Loucy (cell line): ENCODE measurements around the gene ZFR.
"Not testable (repeated sequence)": the region's sequence is repeated elsewhere in the genome, so short reads cannot be mapped to it uniquely, and the experiment has no call there.

ENCODE experiments used
- H2AFZ ChIP-seq: fragments of 200-600 bp; sonication (generic); 2 replicates; pipeline ENCODE4 v1.6.0; 2016; ENCODE audit warnings: antibody characterized with exemption, mild to moderate bottlenecking, low read length, moderate library complexity
- H3F3A ChIP-seq: fragments of 200-600 bp; 2 replicates; pipeline ENCODE4 v1.6.0; 2016; ENCODE audit warnings: antibody characterized with exemption, low read depth, mild to moderate bottlenecking
- H3K27me3 ChIP-seq: fragments of 200-600 bp; sonication (generic); 2 replicates; pipeline ENCODE4 v1.6.1; 2014; ENCODE audit warnings: low read length, mild to moderate bottlenecking; ENCODE audit not compliant: insufficient read depth, poor library complexity, severe bottlenecking
- H3K36me3 ChIP-seq: fragments of 200-600 bp; sonication (generic); 2 replicates; pipeline ENCODE4 v1.6.1; 2016; ENCODE audit warnings: low read length; ENCODE audit not compliant: insufficient read depth
- H3K4me1 ChIP-seq: fragments of 200-600 bp; sonication (generic); 2 replicates; pipeline ENCODE4 v1.5.1; 2014; ENCODE audit warnings: low read length, mild to moderate bottlenecking; ENCODE audit not compliant: insufficient read depth, poor library complexity, severe bottlenecking
- H3K4me2 ChIP-seq: fragments of 200-600 bp; sonication (generic); 2 replicates; pipeline ENCODE4 v1.6.0; 2014; ENCODE audit warnings: antibody characterized with exemption, low read length, low read depth, mild to moderate bottlenecking; ENCODE audit not compliant: poor library complexity, severe bottlenecking
- H3K4me3 ChIP-seq: fragments of 200-600 bp; sonication (generic); 2 replicates; pipeline ENCODE4 v1.5.1; 2014; ENCODE audit warnings: low read length, mild to moderate bottlenecking, mixed read lengths; ENCODE audit not compliant: poor library complexity, severe bottlenecking
- H3K79me2 ChIP-seq: fragments of 200-600 bp; sonication (generic); 2 replicates; pipeline ENCODE4 v1.6.1; 2014; ENCODE audit warnings: low read length; ENCODE audit not compliant: insufficient read depth
- H3K9ac ChIP-seq: fragments of 200-600 bp; sonication (generic); 2 replicates; pipeline ENCODE4 v1.6.0; 2014; ENCODE audit warnings: mild to moderate bottlenecking, low read depth, low read length, moderate library complexity; ENCODE audit not compliant: poor library complexity, severe bottlenecking
- H3K9me2 ChIP-seq: fragments of 200-600 bp; sonication (generic); replicated peaks from 2 replicates; pipeline ENCODE4 v1.6.1; 2016; ENCODE audit warnings: low read depth, low read length, mixed read lengths
- H3K9me3 ChIP-seq: fragments of 200-600 bp; sonication (generic); 2 replicates; pipeline ENCODE4 v1.6.1; 2014; ENCODE audit warnings: mild to moderate bottlenecking, antibody characterized with exemption, low read length, low read depth; ENCODE audit not compliant: insufficient read depth
- H4K20me1 ChIP-seq: fragments of 200-600 bp; sonication (generic); 2 replicates; pipeline ENCODE4 v1.6.0; 2014; ENCODE audit warnings: antibody characterized with exemption, low read length, mild to moderate bottlenecking; ENCODE audit not compliant: insufficient read depth, poor library complexity, severe bottlenecking
- CTCF ChIP-seq: fragments of 200-600 bp; sonication (generic); conservative IDR thresholded peaks from 2 replicates; pipeline ENCODE4 v1.5.1; 2014; ENCODE audit warnings: mild to moderate bottlenecking, antibody characterized with exemption, low read length
- EZH2phosphoT487 ChIP-seq: fragments of 200-600 bp; IDR thresholded peaks from 2 replicates; pipeline ENCODE4 v1.6.1; 2018; ENCODE audit warnings: antibody characterized with exemption, mild to moderate bottlenecking, moderate library complexity, borderline replicate concordance

ZFR gene

GRCh38 chr5:32454821-32455220 is 10.3 kb upstream of the ZFR start:
- Histone ChIP-seq H2AFZ (no peak overlapping the region), H3K79me2 (no peaks in the 10 kb centered on the region), H3K27me3 (no peaks in the 10 kb centered on the region), H3K4me1 (no peaks in the 10 kb centered on the region), H3K9me3 (no peaks in the 10 kb centered on the region), H3K9ac (no peak overlapping the region), H3K4me2 (no peak overlapping the region), H3F3A (no peaks in the 10 kb centered on the region), H4K20me1 (no peaks in the 10 kb centered on the region), H3K36me3 (no peaks in the 10 kb centered on the region), H3K4me3 (no peak overlapping the region), H3K9me2 (no peaks in the 10 kb centered on the region)
- no peak for TF ChIP-seq CTCF

GRCh38 chr5:32453916-32454315 is 9.4 kb upstream of the ZFR start:
- H3K4me3 ChIP-seq, result no peak overlapping the region

DNA sequence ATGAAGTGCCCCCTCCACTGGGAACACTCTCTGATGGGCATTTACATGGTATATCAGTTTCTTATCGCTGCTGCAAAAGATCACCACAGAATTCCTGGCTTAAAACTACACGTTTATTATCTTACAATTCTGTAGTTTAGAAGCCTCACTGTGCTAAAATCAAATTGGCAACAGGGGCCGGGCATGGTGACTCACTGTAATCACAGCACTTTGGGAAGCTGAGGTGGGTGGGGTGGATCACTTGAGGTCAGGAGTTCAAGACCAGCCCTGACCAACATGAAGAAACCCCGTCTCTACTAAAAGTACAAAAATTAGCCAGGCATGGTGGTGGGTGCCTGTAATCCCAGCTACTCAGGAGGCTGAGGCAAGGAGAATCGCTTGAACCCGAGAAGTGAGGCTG is 7.8 kb upstream of the ZFR start:
- H3K36me3 ChIP-seq, H3K27me3 ChIP-seq, H3K9ac ChIP-seq, H3K9me3 ChIP-seq, H2AFZ ChIP-seq, H3K4me3 ChIP-seq, H3K9me2 ChIP-seq, H3K79me2 ChIP-seq, H4K20me1 ChIP-seq, H3K4me2 ChIP-seq, H3F3A ChIP-seq, H3K4me1 ChIP-seq: not testable (repeated sequence)

More at GRCh38 chr5:32453916-32454315, 9.4 kb upstream of the ZFR start:
- H3K4me1 ChIP-seq, result no peaks in the 10 kb centered on the region
- H3K79me2 ChIP-seq, result no peaks in the 10 kb centered on the region
- no peaks in the 10 kb centered on the region for H3K27me3 ChIP-seq
- no peaks in the 10 kb centered on the region for H3K36me3 ChIP-seq
- no peaks in the 10 kb centered on the region for H3K9me3 ChIP-seq
- TF ChIP-seq EZH2phosphoT487 (no peak), CTCF (no peak)
- H3F3A ChIP-seq, result no peaks in the 10 kb centered on the region
- H2AFZ ChIP-seq, result no peak overlapping the region
- H3K4me2 ChIP-seq, result no peak overlapping the region
- H3K9me2 ChIP-seq, result no peaks in the 10 kb centered on the region
- H4K20me1 ChIP-seq, result no peaks in the 10 kb centered on the region
- H3K9ac ChIP-seq, result no peak overlapping the region

GRCh38 chr5:32450952-32451351 is 6.4 kb upstream of the ZFR start:
- H4K20me1 ChIP-seq, result no peaks in the 10 kb centered on the region
- no peaks in the 10 kb centered on the region for H3K9me3 ChIP-seq
- no peak overlapping the region for H3K4me3 ChIP-seq
- H3K27me3 ChIP-seq, result no peaks in the 10 kb centered on the region
- no peak overlapping the region for H2AFZ ChIP-seq
- no peaks in the 10 kb centered on the region for H3K9me2 ChIP-seq
- H3K36me3 ChIP-seq, result no peaks in the 10 kb centered on the region
- H3K79me2 ChIP-seq, result no peaks in the 10 kb centered on the region
- no peaks in the 10 kb centered on the region for H3K4me1 ChIP-seq
- no peaks in the 10 kb centered on the region for H3F3A ChIP-seq
- no peak overlapping the region for H3K9ac ChIP-seq
- no peak overlapping the region for H3K4me2 ChIP-seq
- peak; percentile 15; the same call in 1 of the 2 replicates for TF ChIP-seq CTCF
- TF ChIP-seq EZH2phosphoT487, result no peak
